Hepatocyte (in vitro differentiated cells): Measurements from ENCODE around the gene FXYD1. TPM values are rescaled to one million over a fixed set of nuclear protein-coding genes. Genes with fewer than 3 reads are reported as not detected.
A peak's percentile ranks its signal among the peaks of the same experiment; 100 is the strongest.

Experiments used
- DNase-seq: peaks from one replicate; pipeline ENCODE4 v3.0.0-alpha.2; 2016; ENCODE audit warnings: low spot score
- H2AFZ ChIP-seq: fragments of 200-600 bp; sonication (generic); 2 replicates; pipeline ENCODE4 v1.6.0; 2016; ENCODE audit warnings: antibody characterized with exemption, mild to moderate bottlenecking
- H3K27ac ChIP-seq: fragments of 200-600 bp; sonication (generic); 2 replicates; pipeline ENCODE4 v1.5.1; 2016; ENCODE audit warnings: mild to moderate bottlenecking
- H3K27me3 ChIP-seq: fragments of 200-600 bp; sonication (generic); 2 replicates; pipeline ENCODE4 v1.6.1; 2016
- H3K36me3 ChIP-seq: fragments of 200-600 bp; sonication (generic); replicated peaks from 2 replicates; pipeline ENCODE4 v1.5.1; 2016; ENCODE audit warnings: low read depth; ENCODE audit not compliant: insufficient read depth
- H3K4me1 ChIP-seq: fragments of 200-600 bp; sonication (generic); 2 replicates; pipeline ENCODE4 v1.5.1; 2016; ENCODE audit warnings: mild to moderate bottlenecking, moderate library complexity; ENCODE audit not compliant: insufficient read depth
- H3K4me2 ChIP-seq: fragments of 200-600 bp; sonication (generic); 2 replicates; pipeline ENCODE4 v1.6.0; 2016
- H3K4me3 ChIP-seq: fragments of 200-600 bp; sonication (generic); 2 replicates; pipeline ENCODE4 v1.5.1; 2016; ENCODE audit warnings: mild to moderate bottlenecking
- H3K79me2 ChIP-seq: fragments of 200-600 bp; sonication (generic); 2 replicates; pipeline ENCODE4 v1.6.0; 2017; ENCODE audit warnings: mild to moderate bottlenecking
- H3K9me2 ChIP-seq: fragments of 200-600 bp; sonication (generic); replicated peaks from 2 replicates; pipeline ENCODE4 v1.6.0; 2017; ENCODE audit warnings: mild to moderate bottlenecking; ENCODE audit not compliant: insufficient read depth
- H3K9me3 ChIP-seq: fragments of 200-600 bp; sonication (generic); 2 replicates; pipeline ENCODE4 v1.5.1; 2016; ENCODE audit warnings: low read depth, mild to moderate bottlenecking
- H4K20me1 ChIP-seq: fragments of 200-600 bp; sonication (generic); 2 replicates; pipeline ENCODE4 v1.6.0; 2016; ENCODE audit warnings: mild to moderate bottlenecking; ENCODE audit not compliant: insufficient read depth, poor library complexity, severe bottlenecking
- CTCF ChIP-seq: fragments of 200-600 bp; sonication (generic); IDR thresholded peaks from 2 replicates; pipeline ENCODE4 v1.5.1; 2016; ENCODE audit warnings: antibody characterized with exemption, mild to moderate bottlenecking; ENCODE audit not compliant: poor library complexity
- EZH2 ChIP-seq: fragments of 200-600 bp; sonication (generic); IDR thresholded peaks from 2 replicates; pipeline ENCODE4 v1.6.1; 2016; ENCODE audit warnings: antibody characterized with exemption, mild to moderate bottlenecking, borderline replicate concordance
- EZH2phosphoT487 ChIP-seq: fragments of 200-600 bp; sonication (generic); IDR thresholded peaks from one replicate; pipeline ENCODE4 v1.6.1; 2018; ENCODE audit warnings: antibody characterized with exemption, mild to moderate bottlenecking, low read depth, moderate library complexity; ENCODE audit not compliant: unreplicated experiment, severe bottlenecking
- WGBS: methylation state at CpG from one replicate; pipeline ENCODE4 v1.1.6; 2016; ENCODE audit warnings: low lambda C conversion rate; ENCODE audit errors: missing lambda C conversion rate; 5-methylcytosine and 5-hydroxymethylcytosine counted together
- polyA plus RNA-seq: library from polyadenylated mRNA; unstranded; fragments of >200 nt; fragmentation: Nextera tagmentation; extraction: Ambion mirVana; gene quantifications from 2 replicates; pipeline ENCODE4 v1.2.1, GENCODE V29; 2016
- total RNA-seq: library from RNA; depleted of rRNA; stranded (reverse); fragments of >200 nt; gene quantifications from 2 replicates; pipeline ENCODE4 v1.2.3, GENCODE V29; 2014

FXYD1 gene
- total and polyA plus RNA-seq, 2 experiments from 2014 or later = 2.9 to 22.0 TPM

GRCh38 chr19:35153701-35154524 lies 15.3 kb downstream of the FXYD1 start:
- Histone ChIP-seq H3K79me2 (no peaks in the 10 kb centered on the region), H3K4me2 (peak overlapping the region; percentile 93), H2AFZ (peak overlapping the region; percentile 68), H3K27me3 (peaks cover 24% of the 10 kb centered on the region), H3K9me3 (no peaks in the 10 kb centered on the region), H3K4me3 (peak overlapping the region; percentile 53), H4K20me1 (no peaks in the 10 kb centered on the region), H3K9me2 (no peaks in the 10 kb centered on the region), H3K36me3 (no peaks in the 10 kb centered on the region), H3K27ac (no peak overlapping the region), H3K4me1 (peaks cover 13% of the 10 kb centered on the region)
- TF ChIP-seq EZH2 (no peak), CTCF (peak; percentile 40), EZH2phosphoT487 (no peak)
- DNase-seq = peak; percentile 67
- WGBS = 2% methylated on average over 24 of the region's 36 CpGs

- Histone ChIP-seq H3K4me3 (peak within 1 kb of the TSS; percentile 53), H3K36me3 (no peaks in the 10 kb centered on the region), H2AFZ (peak within 1 kb of the TSS; percentile 68), H4K20me1 (no peaks in the 10 kb centered on the region), H3K27me3 (peaks cover 24% of the 10 kb centered on the region), H3K79me2 (no peaks in the 10 kb centered on the region), H3K4me2 (peak within 1 kb of the TSS; percentile 93), H3K9me3 (no peaks in the 10 kb centered on the region), H3K9me2 (no peaks in the 10 kb centered on the region), H3K4me1 (peaks cover 13% of the 10 kb centered on the region), H3K27ac (peak within 1 kb of the TSS; percentile 18)
- peak; percentile 86 for DNase-seq
- TF ChIP-seq EZH2phosphoT487 = no peak
- no peak for TF ChIP-seq EZH2
- no peak for TF ChIP-seq CTCF
- WGBS = 2% methylated on average over 34 of the region's 49 CpGs
These were observed 16.1 kb downstream of the FXYD1 start, which contains the start of gene FXYD5 for GRCh38 chr19:35154525-35155406. FXYD5 (plus strand) TSS chr19:35154735; CDS start chr19:35155551, 816 bp downstream.

- Histone ChIP-seq H3K9me2 (no peaks in the 10 kb centered on the region), H4K20me1 (no peaks in the 10 kb centered on the region), H3K36me3 (no peaks in the 10 kb centered on the region), H3K27ac (no peak overlapping the region), H2AFZ (no peak overlapping the region), H3K27me3 (peaks cover 24% of the 10 kb centered on the region), H3K4me3 (peak overlapping the region; percentile 53), H3K4me1 (peaks cover 13% of the 10 kb centered on the region), H3K79me2 (no peaks in the 10 kb centered on the region), H3K9me3 (no peaks in the 10 kb centered on the region), H3K4me2 (peak overlapping the region; percentile 93)
- 33% methylated on average over 16 of the region's 17 CpGs for WGBS
- no peak for DNase-seq
- no peak for TF ChIP-seq CTCF
- TF ChIP-seq EZH2phosphoT487 = no peak
- no peak for TF ChIP-seq EZH2
These were observed 16.8 kb downstream of the FXYD1 start for GRCh38 chr19:35155441-35155840.
